Endodermal cell (in vitro differentiated cells): ENCODE measurements around the gene FAM83F. TPM values are rescaled to one million over a fixed set of nuclear protein-coding genes. Genes with fewer than 3 reads are reported as not detected.
A peak's percentile ranks its signal among the peaks of the same experiment; 100 is the strongest.

ENCODE experiments used
- DNase-seq: peaks from one replicate; pipeline ENCODE4 v3.0.0-alpha.2; 2017
- H3K27ac ChIP-seq: 2 replicates; pipeline ENCODE4 v1.5.1; 2013; ENCODE audit warnings: mild to moderate bottlenecking, low read depth, low read length, moderate library complexity
- H3K27me3 ChIP-seq: 2 replicates; pipeline ENCODE4 v1.6.1; 2013; ENCODE audit warnings: mild to moderate bottlenecking, low read length, moderate library complexity; ENCODE audit not compliant: insufficient read depth, control insufficient read depth, poor library complexity, severe bottlenecking
- H3K36me3 ChIP-seq: 2 replicates; pipeline ENCODE4 v1.7.0; 2013; ENCODE audit warnings: mild to moderate bottlenecking, low read length, moderate library complexity; ENCODE audit not compliant: control insufficient read depth, insufficient read depth
- H3K4me1 ChIP-seq: one replicate; pipeline ENCODE4 v1.7.0; 2013; ENCODE audit warnings: low read length; ENCODE audit not compliant: control insufficient read depth, insufficient read depth
- H3K4me3 ChIP-seq: 2 replicates; pipeline ENCODE4 v1.5.1; 2013; ENCODE audit warnings: mild to moderate bottlenecking, low read length, moderate library complexity
- H3K9ac ChIP-seq: 2 replicates; pipeline ENCODE4 v1.6.1; 2013; ENCODE audit warnings: mild to moderate bottlenecking, low read length, moderate library complexity; ENCODE audit not compliant: poor library complexity, severe bottlenecking; ENCODE audit errors: extremely low read depth
- H3K9me3 ChIP-seq: 2 replicates; pipeline ENCODE4 v1.6.1; 2013; ENCODE audit warnings: mild to moderate bottlenecking, low read length, moderate library complexity; ENCODE audit not compliant: control insufficient read depth
- H3K27ac Mint-ChIP-seq: 2 replicates; pipeline ENCODE4 v1.8.0; 2020; ENCODE audit warnings: mixed read lengths
- H3K27me3 Mint-ChIP-seq: 2 replicates; pipeline ENCODE4 v1.8.0; 2021; ENCODE audit warnings: mild to moderate bottlenecking, mixed read lengths; ENCODE audit not compliant: insufficient read depth
- H3K36me3 Mint-ChIP-seq: 2 replicates; pipeline ENCODE4 v1.8.0; 2020; ENCODE audit warnings: low read depth, mixed read lengths
- H3K4me1 Mint-ChIP-seq: 2 replicates; pipeline ENCODE4 v1.8.0; 2020; ENCODE audit warnings: mixed read lengths
- H3K4me3 Mint-ChIP-seq: 2 replicates; pipeline ENCODE4 v1.8.0; 2020; ENCODE audit warnings: mild to moderate bottlenecking, moderate library complexity, mixed read lengths
- H3K9me3 Mint-ChIP-seq: 2 replicates; pipeline ENCODE4 v1.8.0; 2020; ENCODE audit warnings: mild to moderate bottlenecking, mixed read lengths
- CTCF ChIP-seq: fragments of 200-600 bp; sonication (generic); conservative IDR thresholded peaks from 2 replicates; pipeline ENCODE4 v1.5.0; 2021; ENCODE audit warnings: antibody characterized with exemption, mild to moderate bottlenecking
- WGBS, 2 experiments: methylation state at CpG; one replicate each; pipeline versions ENCODE4 v1.1.5 to v1.1.7; 2013; ENCODE audit warnings: missing lambda C conversion rate in 2 of 2, mixed read lengths in 1 of 2; ENCODE audit not compliant: insufficient coverage in 1 of 2, insufficient read length in 1 of 2; 5-methylcytosine and 5-hydroxymethylcytosine counted together
- total RNA-seq, 2 donors: library from RNA; stranded (reverse); fragmentation: NEBNext Ultra II Directional in 1 of 2; extraction: Animal tissue kit (Norgen Biotek cat#: 25700) in 1 of 2; gene quantifications; 2 replicates in 1 of 2; 3 replicates in 1 of 2; pipeline ENCODE4 v1.2.1, GENCODE V29; 2021

The FAM83F gene
- total RNA-seq, 2 donors from 2014 or later, result 18.9 to 34.1 TPM

GRCh38 chr22:40036126-40036525 lies 41.4 kb downstream of the FAM83F start:
- no peak for DNase-seq
- Mint-ChIP-seq H3K9me3 (no peaks in the 10 kb centered on the region), H3K27ac (no peak overlapping the region), H3K4me1 (no peaks in the 10 kb centered on the region), H3K27me3 (peaks cover 31% of the 10 kb centered on the region), H3K4me3 (no peak overlapping the region), H3K36me3 (peaks cover 2% of the 10 kb centered on the region)
- H3K4me3 ChIP-seq, result no peak overlapping the region
- no peak for TF ChIP-seq CTCF
- no peaks in the 10 kb centered on the region for H3K9me3 ChIP-seq
- H3K27ac ChIP-seq, result no peak overlapping the region
- WGBS, 2 experiments, result 68 to 86% methylated on average over 4 to 6 of the region's 6 CpGs
- H3K36me3 ChIP-seq, result no peaks in the 10 kb centered on the region
- H3K9ac ChIP-seq, result no peak overlapping the region
- no peaks in the 10 kb centered on the region for H3K4me1 ChIP-seq
- H3K27me3 ChIP-seq, result peaks cover 34% of the 10 kb centered on the region

DNA sequence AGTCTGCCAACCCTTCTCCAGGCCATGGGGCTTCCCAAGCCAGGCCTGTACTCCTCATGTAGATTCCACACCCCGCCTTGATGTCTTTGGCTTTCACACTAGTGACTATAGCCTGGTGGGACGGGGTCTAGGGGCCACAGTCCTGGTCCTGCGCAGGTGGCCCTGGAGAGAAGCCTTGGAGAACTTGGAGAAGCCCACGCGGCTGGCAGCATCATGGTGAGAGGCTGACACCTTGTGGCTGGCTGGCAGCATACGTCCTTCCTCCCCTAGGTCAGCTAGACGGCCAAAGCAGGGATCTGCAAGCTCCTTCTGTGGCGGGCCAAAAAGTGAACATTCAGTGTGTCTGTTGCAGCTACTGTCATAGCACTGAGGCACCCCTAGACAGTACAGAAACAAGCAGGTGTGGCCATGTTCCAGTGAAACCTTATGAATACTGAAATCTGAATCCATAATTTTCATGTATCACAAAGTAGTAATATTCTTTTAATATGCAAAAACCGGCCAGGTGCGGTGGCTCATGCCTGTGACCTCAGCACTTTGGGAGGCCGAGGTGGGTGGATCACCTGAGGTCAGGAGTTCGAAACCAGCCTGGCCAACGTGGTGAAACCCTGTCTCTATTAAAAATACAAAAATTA lies 42.0 kb downstream of the FAM83F start:
- H3K4me3 ChIP-seq, result no peak overlapping the region
- peak; percentile 92 for TF ChIP-seq CTCF
- Mint-ChIP-seq H3K4me1 (no peaks in the 10 kb centered on the region), H3K27ac (no peak overlapping the region), H3K4me3 (no peak overlapping the region), H3K9me3 (no peaks in the 10 kb centered on the region), H3K27me3 (peaks cover 36% of the 10 kb centered on the region), H3K36me3 (peaks cover 2% of the 10 kb centered on the region)
- peak; percentile 89 for DNase-seq
- H3K27ac ChIP-seq, result no peak overlapping the region
- H3K9me3 ChIP-seq, result no peaks in the 10 kb centered on the region
- H3K27me3 ChIP-seq, result peaks cover 40% of the 10 kb centered on the region
- no peak overlapping the region for H3K9ac ChIP-seq
- H3K36me3 ChIP-seq, result no peaks in the 10 kb centered on the region
- 29 to 40% methylated on average over 7 to 13 of the region's 13 CpGs for WGBS, 2 experiments
- no peaks in the 10 kb centered on the region for H3K4me1 ChIP-seq

- H3K27ac ChIP-seq, result no peak overlapping the region
- Mint-ChIP-seq H3K27ac (no peak overlapping the region), H3K9me3 (no peaks in the 10 kb centered on the region), H3K4me3 (no peak overlapping the region), H3K4me1 (no peaks in the 10 kb centered on the region), H3K27me3 (peaks cover 40% of the 10 kb centered on the region), H3K36me3 (no peaks in the 10 kb centered on the region)
- no peaks in the 10 kb centered on the region for H3K36me3 ChIP-seq
- no peaks in the 10 kb centered on the region for H3K4me1 ChIP-seq
- H3K4me3 ChIP-seq, result no peak overlapping the region
- WGBS, 2 experiments, result 76 to 92% methylated on average over 2 to 3 of the region's 3 CpGs
- H3K9ac ChIP-seq, result no peak overlapping the region
- DNase-seq, result no peak
- no peaks in the 10 kb centered on the region for H3K9me3 ChIP-seq
- TF ChIP-seq CTCF, result no peak
- peaks cover 45% of the 10 kb centered on the region for H3K27me3 ChIP-seq
These were observed 42.6 kb downstream of the FAM83F start for GRCh38 chr22:40037320-40037719.
